ENCODE results near the gene YIPF3. TPM values are rescaled to one million over a fixed set of nuclear protein-coding genes. Genes with fewer than 3 reads are reported as not detected.
A peak's percentile ranks its signal among the peaks of the same experiment; 100 is the strongest.

Gene YIPF3
- total RNA-seq, 1 donor from 2014 or later, result 83.2 TPM

DNA sequence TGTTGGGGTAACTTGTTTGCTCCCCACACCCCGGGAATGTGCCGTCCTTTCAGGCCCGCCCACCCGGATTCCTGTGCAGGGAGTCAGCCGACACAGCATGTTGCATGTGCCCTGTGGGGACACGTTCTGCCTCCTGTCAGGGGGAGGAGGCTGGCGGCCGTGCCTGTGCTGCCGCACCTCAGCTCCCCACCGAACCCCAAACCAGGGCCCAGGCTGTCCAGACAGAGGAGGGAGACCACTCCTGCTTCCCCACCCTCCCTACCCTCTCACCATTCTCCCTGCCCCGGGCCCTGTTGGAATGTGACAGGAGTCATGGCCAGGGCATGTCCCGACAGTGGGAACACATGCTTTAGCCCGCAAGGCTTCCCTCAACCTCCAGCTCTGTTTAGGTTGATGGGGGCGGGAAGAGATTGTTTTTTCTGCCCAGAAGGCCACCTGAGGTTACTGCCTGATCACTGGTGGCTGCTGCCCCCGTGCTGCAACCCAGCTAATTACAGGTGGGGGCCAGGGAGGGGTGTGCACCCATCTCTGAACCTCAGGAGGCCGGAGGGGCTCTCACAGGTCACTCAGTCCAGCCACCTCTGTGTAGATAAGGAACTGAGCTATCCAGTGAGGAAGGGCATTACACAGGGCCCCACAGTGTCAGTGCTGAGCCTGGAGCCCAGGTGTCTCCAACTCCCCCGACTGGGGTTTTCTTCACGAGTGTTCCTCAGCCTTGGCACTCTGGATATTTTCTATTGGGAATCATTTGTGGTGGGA lies 20.2 kb downstream of the YIPF3 start:
- Histone ChIP-seq H3K4me3 (ENCODE audit: low read depth, low read length) (no peak overlapping the region), H3K36me3 (ENCODE audit: control insufficient read depth, insufficient read depth, low read length) (peaks cover 24% of the 10 kb centered on the region), H3K27me3 (ENCODE audit: control insufficient read depth, insufficient read depth, low read length) (no peaks in the 10 kb centered on the region)
- peak; percentile 80 for TF ChIP-seq CTCF (IDR thresholded peaks at IDR 0.05; ENCODE audit: insufficient read depth, low read length, severe bottlenecking)
- peak; percentile 96 for DNase-seq (ENCODE audit: low read depth)
- no peak for FAIRE-seq

DNA sequence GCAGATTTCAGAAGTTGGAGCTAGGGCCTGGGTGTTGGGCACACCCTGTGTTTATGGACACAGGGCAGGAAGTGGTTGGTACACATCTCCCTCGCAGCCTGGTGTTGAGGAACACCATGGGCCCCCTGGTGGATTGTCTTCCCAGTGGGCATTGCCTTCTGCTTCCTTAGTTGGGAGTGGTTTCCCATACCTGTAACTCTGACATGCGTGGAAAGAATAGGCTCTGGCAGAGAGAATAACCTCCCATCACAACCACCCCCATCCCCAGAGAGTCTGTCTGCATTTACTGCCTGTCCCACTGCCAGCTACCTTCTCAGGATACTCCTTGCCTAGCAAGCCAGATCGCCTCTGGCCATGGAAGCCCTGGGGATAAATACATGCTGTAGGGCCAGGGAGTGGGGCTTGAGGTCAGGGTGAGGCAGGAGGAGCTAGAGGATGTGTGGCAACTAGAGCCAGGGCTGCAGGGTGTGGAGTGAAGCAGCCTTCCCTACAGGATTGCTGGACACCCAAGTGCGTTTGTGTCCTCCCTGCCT lies 21.3 kb downstream of the YIPF3 start:
- Histone ChIP-seq H3K36me3 (ENCODE audit: control insufficient read depth, insufficient read depth, low read length) (peaks cover 19% of the 10 kb centered on the region), H3K4me3 (ENCODE audit: low read depth, low read length) (no peak overlapping the region), H3K27me3 (ENCODE audit: control insufficient read depth, insufficient read depth, low read length) (no peaks in the 10 kb centered on the region)
- FAIRE-seq (peak; percentile 13), DNase-seq (ENCODE audit: low read depth) (peak; percentile 47)
- peak; percentile 58 for TF ChIP-seq CTCF (IDR thresholded peaks at IDR 0.05; ENCODE audit: insufficient read depth, low read length, severe bottlenecking)

DNA sequence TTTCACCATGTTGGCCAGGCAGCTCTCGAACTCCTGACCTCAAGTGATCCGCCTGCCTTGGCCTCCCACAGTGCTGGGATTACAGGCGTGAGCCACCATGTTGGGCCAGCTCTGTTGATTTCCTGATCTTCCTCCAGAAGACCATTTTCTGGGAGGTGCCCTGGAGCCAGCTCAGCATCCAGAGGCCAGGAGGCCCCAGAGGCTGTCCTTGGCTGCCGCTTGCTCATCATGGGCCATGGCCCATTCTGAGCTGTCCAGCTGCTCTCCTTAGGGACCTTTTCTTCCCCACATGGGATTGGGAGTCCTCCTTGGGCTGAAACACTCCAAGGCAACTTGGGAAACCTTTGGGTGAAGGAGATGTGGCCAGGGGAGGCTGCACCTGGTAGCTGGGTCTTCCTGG lies 22.0 kb downstream of the YIPF3 start:
- H3K27me3 ChIP-seq (ENCODE audit: control insufficient read depth, insufficient read depth, low read length), result no peaks in the 10 kb centered on the region
- no peak overlapping the region for H3K4me3 ChIP-seq (ENCODE audit: low read depth, low read length)
- no peak for TF ChIP-seq CTCF (IDR thresholded peaks at IDR 0.05; ENCODE audit: insufficient read depth, low read length, severe bottlenecking)
- peaks cover 13% of the 10 kb centered on the region for H3K36me3 ChIP-seq (ENCODE audit: control insufficient read depth, insufficient read depth, low read length)
- DNase-seq (ENCODE audit: low read depth) (no peak), FAIRE-seq (no peak)

DNA sequence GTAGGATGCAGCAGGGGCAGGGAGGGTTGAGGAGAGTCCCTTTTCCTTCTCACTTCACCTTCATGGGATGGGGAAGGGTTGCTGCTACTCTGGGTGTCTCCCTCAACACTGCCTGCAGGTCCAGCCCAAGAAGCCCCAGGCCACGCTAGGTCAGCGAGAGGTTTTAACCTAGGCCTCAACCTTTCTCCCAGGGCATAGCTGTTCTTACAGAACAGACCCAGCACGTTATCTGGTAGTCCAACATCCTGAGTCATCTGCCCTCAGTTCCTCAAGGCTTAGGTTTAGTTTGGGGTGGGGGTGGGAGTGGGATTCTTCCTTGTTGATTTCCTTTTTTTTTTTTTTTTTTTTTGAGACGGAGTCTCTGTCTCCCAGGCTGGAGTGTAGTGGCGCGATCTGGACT lies 22.4 kb downstream of the YIPF3 start:
- Histone ChIP-seq H3K36me3 (ENCODE audit: control insufficient read depth, insufficient read depth, low read length) (peaks cover 11% of the 10 kb centered on the region), H3K4me3 (ENCODE audit: low read depth, low read length) (no peak overlapping the region), H3K27me3 (ENCODE audit: control insufficient read depth, insufficient read depth, low read length) (no peaks in the 10 kb centered on the region)
- DNase-seq (ENCODE audit: low read depth), result no peak
- FAIRE-seq, result no peak
- TF ChIP-seq CTCF (IDR thresholded peaks at IDR 0.05; ENCODE audit: insufficient read depth, low read length, severe bottlenecking), result no peak

DNA sequence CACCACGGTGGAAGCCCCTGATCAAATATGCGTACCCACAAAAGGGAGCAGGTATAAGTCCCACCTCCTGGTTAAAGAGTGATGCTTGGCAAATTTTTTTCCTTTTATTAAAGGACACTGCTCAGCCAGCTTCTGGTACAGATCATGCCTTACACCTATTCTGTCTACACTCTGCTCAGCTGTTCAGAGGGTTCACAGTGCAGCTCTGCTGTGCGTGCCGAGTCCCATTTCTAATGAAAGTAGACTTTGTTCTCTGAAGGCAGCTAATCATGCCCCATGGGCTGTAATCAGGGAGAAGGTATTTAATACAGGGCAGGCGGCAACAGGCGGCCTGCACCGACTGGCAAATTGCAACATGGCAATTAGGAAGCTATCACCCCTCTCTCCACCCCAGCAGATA lies 22.9 kb downstream of the YIPF3 start:
- Histone ChIP-seq H3K36me3 (ENCODE audit: control insufficient read depth, insufficient read depth, low read length) (peaks cover 6% of the 10 kb centered on the region), H3K4me3 (ENCODE audit: low read depth, low read length) (no peak overlapping the region), H3K27me3 (ENCODE audit: control insufficient read depth, insufficient read depth, low read length) (no peaks in the 10 kb centered on the region)
- FAIRE-seq (no peak), DNase-seq (ENCODE audit: low read depth) (peak; percentile 39)
- TF ChIP-seq CTCF (IDR thresholded peaks at IDR 0.05; ENCODE audit: insufficient read depth, low read length, severe bottlenecking), result no peak

Measured in bronchial epithelial cell (primary cell).